ENCODE data around the gene SH3D19. TPM values are rescaled to one million over a fixed set of nuclear protein-coding genes. Genes with fewer than 3 reads are reported as not detected.
A peak's percentile ranks its signal among the peaks of the same experiment; 100 is the strongest.
"Not testable (repeated sequence)": the region's sequence is repeated elsewhere in the genome, so short reads cannot be mapped to it uniquely, and the experiment has no call there.

The SH3D19 gene
- polyA plus RNA-seq, 4 donors, result 37.7 to 92.4 (median 64.6) TPM

DNA sequence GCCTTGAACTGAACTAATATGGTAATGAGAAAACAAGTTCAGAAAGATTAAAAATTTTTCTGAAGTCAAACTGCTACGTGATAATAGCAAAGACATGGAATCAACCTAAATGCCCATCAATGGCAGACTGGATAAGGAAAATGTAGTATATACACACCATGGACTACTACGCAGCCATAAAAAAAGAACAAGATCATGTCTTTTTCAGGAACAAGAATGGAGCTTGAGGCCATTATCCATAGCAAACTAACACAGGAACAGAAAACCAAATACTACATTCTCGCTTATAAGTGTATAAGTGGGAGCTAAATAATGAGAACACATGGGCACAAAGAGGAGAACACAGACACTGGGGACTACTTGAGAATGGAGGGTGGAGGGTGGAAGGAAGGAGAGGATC is 230.3 kb downstream of the SH3D19 start:
- 91 to 96% (median 95%) methylated on average over 3 of the region's 3 CpGs for WGBS, 3 donors
- FAIRE-seq (no peak), DNase-seq (no peak)
- Histone ChIP-seq H3K27ac (ENCODE audit: low read depth in 1 of 3, low read length in 2 of 3) (no peak overlapping the region), H3K27me3 (ENCODE audit: control insufficient read depth in 3 of 3, insufficient read depth in 3 of 3, low read length in 3 of 3) (no peaks in the 10 kb centered on the region), H3K4me1 (ENCODE audit: control insufficient read depth in 3 of 3, insufficient read depth in 2 of 3, low read depth in 1 of 3, low read length in 2 of 3) (peaks cover 0 to 20% (median 4%) of the 10 kb centered on the region in 3 donors), H3K36me3 (ENCODE audit: control insufficient read depth in 3 of 3, insufficient read depth in 2 of 3, low read depth in 1 of 3, low read length in 3 of 3) (no peaks in the 10 kb centered on the region), H3K9me3 (ENCODE audit: control insufficient read depth in 2 of 2, insufficient read depth in 1 of 2, low read depth in 1 of 2, low read length in 1 of 2) (no peaks in the 10 kb centered on the region), H3K4me3 (ENCODE audit: low read depth in 1 of 3, low read length in 3 of 3) (no peak overlapping the region)

DNA sequence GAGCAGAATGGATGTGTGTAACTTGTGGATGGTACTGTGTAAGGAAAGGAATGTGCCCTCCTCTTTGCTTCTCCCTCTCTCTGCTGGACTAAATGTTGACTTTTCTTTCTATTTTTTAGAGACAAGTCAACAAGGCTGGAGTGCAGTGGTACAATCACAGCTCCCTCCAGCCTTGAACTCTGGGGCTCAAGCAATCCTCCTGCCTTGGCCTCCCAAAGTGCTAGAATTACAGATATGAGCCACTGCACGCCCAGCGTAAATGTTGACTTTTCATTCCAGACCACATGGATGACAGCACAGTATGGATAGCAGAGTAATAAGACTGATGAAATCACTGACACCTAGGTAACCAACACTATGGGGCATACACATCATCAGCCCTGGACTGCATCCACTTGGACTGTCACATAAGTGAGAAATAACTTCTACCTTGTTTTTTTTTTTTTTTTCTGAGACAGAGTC is 231.1 kb downstream of the SH3D19 start:
- no peak overlapping the region for H3K27ac ChIP-seq (ENCODE audit: low read depth in 1 of 3, low read length in 2 of 3)
- WGBS, 3 donors, result 74 to 97% (median 89%) methylated on average over 2 of the region's 2 CpGs
- H3K9me3 ChIP-seq (ENCODE audit: control insufficient read depth in 2 of 2, insufficient read depth in 1 of 2, low read depth in 1 of 2, low read length in 1 of 2), result no peaks in the 10 kb centered on the region
- FAIRE-seq (no peak), DNase-seq (peak in 1 of 2 donors; percentile 55)
- H3K27me3 ChIP-seq (ENCODE audit: control insufficient read depth in 3 of 3, insufficient read depth in 3 of 3, low read length in 3 of 3), result no peaks in the 10 kb centered on the region
- no peaks in the 10 kb centered on the region for H3K36me3 ChIP-seq (ENCODE audit: control insufficient read depth in 3 of 3, insufficient read depth in 2 of 3, low read depth in 1 of 3, low read length in 3 of 3)
- peaks cover 0 to 20% (median 4%) of the 10 kb centered on the region in 3 donors for H3K4me1 ChIP-seq (ENCODE audit: control insufficient read depth in 3 of 3, insufficient read depth in 2 of 3, low read depth in 1 of 3, low read length in 2 of 3)
- no peak overlapping the region for H3K4me3 ChIP-seq (ENCODE audit: low read depth in 1 of 3, low read length in 3 of 3)

DNA sequence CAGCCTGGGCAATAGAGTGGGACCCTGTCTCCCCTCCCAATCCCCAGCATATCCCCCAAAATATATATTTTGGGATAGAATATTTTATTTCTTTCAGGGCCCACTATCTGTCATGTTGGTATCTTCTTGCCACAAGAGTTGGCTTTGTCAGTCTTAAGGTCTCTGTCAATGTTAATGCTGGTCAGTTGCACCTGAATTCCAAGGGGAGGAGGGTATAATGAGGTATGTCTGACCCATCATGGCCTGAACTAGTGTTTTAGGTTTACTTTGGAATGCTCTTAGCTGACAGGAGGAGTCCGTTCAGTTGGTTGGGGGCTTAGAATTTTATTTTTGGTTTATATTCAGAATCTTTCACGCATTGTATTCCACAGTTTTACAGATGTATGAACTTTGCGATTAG is 232.2 kb downstream of the SH3D19 start:
- FAIRE-seq, result no peak
- H3K27ac ChIP-seq (ENCODE audit: low read depth in 1 of 3, low read length in 2 of 3), result peak overlapping the region in 2 of 3 donors; percentile 45 to 48
- no peak for DNase-seq
- H3K36me3 ChIP-seq (ENCODE audit: control insufficient read depth in 3 of 3, insufficient read depth in 2 of 3, low read depth in 1 of 3, low read length in 3 of 3), result no peaks in the 10 kb centered on the region
- no peaks in the 10 kb centered on the region for H3K27me3 ChIP-seq (ENCODE audit: control insufficient read depth in 3 of 3, insufficient read depth in 3 of 3, low read length in 3 of 3)
- H3K4me3 ChIP-seq (ENCODE audit: low read depth in 1 of 3, low read length in 3 of 3), result no peak overlapping the region
- no peaks in the 10 kb centered on the region for H3K9me3 ChIP-seq (ENCODE audit: control insufficient read depth in 2 of 2, insufficient read depth in 1 of 2, low read depth in 1 of 2, low read length in 1 of 2)
- H3K4me1 ChIP-seq (ENCODE audit: control insufficient read depth in 3 of 3, insufficient read depth in 2 of 3, low read depth in 1 of 3, low read length in 2 of 3), result peaks cover 0 to 15% (median 4%) of the 10 kb centered on the region in 3 donors
- 63 to 75% (median 65%) methylated on average over 3 of the region's 3 CpGs for WGBS, 3 donors

DNA sequence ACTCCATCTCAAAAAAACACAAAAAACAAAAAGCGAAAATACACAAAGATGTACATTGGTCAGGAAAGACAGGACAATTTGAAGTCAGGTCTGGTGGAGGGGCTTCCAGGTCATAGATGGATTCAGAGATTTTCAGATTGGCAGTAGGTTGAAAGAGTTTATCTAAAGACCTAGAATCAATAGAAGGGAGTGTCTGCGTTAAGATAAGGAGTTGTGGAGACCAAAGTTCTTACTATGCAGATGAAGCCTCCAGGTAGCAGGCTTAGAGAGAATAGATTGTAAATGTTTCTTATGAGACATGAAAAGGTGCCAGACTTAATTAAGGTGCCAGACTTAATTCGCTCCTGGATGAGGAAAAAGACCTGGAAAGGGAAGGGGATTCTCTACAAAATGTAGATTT is 232.9 kb downstream of the SH3D19 start:
- H3K27ac ChIP-seq (ENCODE audit: low read depth in 1 of 3, low read length in 2 of 3), result peak overlapping the region in 2 of 3 donors; percentile 45 to 48
- peak; percentile 50 to 83 for DNase-seq
- WGBS, 3 donors, result 35 to 75% (median 52%) methylated on average over 3 of the region's 3 CpGs
- FAIRE-seq, result no peak
- H3K4me3 ChIP-seq (ENCODE audit: low read depth in 1 of 3, low read length in 3 of 3), result no peak overlapping the region
- no peaks in the 10 kb centered on the region for H3K9me3 ChIP-seq (ENCODE audit: control insufficient read depth in 2 of 2, insufficient read depth in 1 of 2, low read depth in 1 of 2, low read length in 1 of 2)
- no peaks in the 10 kb centered on the region for H3K27me3 ChIP-seq (ENCODE audit: control insufficient read depth in 3 of 3, insufficient read depth in 3 of 3, low read length in 3 of 3)
- no peaks in the 10 kb centered on the region for H3K36me3 ChIP-seq (ENCODE audit: control insufficient read depth in 3 of 3, insufficient read depth in 2 of 3, low read depth in 1 of 3, low read length in 3 of 3)
- peaks cover 0 to 15% (median 4%) of the 10 kb centered on the region in 3 donors for H3K4me1 ChIP-seq (ENCODE audit: control insufficient read depth in 3 of 3, insufficient read depth in 2 of 3, low read depth in 1 of 3, low read length in 2 of 3)

DNA sequence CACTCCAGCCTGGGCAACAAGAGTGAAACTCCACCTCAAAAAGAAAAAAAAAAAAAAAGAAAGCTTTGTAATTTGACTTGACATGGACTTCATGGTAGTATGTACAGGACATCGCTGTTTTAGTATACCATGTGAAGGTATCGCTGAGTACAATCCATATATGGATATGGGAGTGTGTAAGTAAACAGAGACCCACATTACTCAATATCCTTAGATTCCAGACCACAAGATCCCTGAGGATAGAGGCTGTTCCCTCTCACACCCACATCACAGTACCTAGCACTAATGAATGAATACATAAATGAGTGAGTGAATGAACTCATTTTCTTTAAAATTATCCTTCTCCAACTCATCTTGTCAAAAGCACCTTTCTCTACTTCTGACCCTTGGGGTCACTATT is 234.4 kb downstream of the SH3D19 start:
- Histone ChIP-seq H3K9me3 (ENCODE audit: control insufficient read depth in 2 of 2, insufficient read depth in 1 of 2, low read depth in 1 of 2, low read length in 1 of 2) (no peaks in the 10 kb centered on the region), H3K27ac (ENCODE audit: low read depth in 1 of 3, low read length in 2 of 3) (no peak overlapping the region), H3K4me1 (ENCODE audit: control insufficient read depth in 3 of 3, insufficient read depth in 2 of 3, low read depth in 1 of 3, low read length in 2 of 3) (peaks cover 0 to 15% (median 4%) of the 10 kb centered on the region in 3 donors), H3K36me3 (ENCODE audit: control insufficient read depth in 3 of 3, insufficient read depth in 2 of 3, low read depth in 1 of 3, low read length in 3 of 3) (no peaks in the 10 kb centered on the region), H3K27me3 (ENCODE audit: control insufficient read depth in 3 of 3, insufficient read depth in 3 of 3, low read length in 3 of 3) (no peaks in the 10 kb centered on the region), H3K4me3 (ENCODE audit: low read depth in 1 of 3, low read length in 3 of 3) (no peak overlapping the region)
- FAIRE-seq, result no peak
- 31 to 64% (median 61%) methylated on average over 2 of the region's 2 CpGs for WGBS, 3 donors
- DNase-seq, result peak in 1 of 2 donors; percentile 32

DNA sequence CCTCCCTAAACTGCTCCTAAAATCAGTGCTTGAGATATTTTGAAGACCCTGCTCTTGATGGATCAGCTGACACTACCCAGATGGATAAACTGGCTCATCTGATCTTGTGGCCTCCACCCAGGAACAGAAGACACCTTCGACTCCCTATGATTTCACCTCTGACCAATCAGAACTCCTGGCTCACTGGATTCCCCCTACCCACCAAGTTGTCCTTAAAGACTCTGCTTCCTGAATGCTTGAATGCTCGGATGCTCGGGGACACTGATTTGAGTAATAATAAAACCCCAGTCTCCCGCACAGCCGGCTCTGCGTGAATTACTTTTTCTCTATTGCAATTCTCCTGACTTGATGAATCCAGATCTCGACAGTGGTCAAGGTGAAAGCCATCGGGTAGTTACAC is 237.9 kb downstream of the SH3D19 start:
- no peaks in the 10 kb centered on the region for H3K9me3 ChIP-seq (ENCODE audit: control insufficient read depth in 2 of 2, insufficient read depth in 1 of 2, low read depth in 1 of 2, low read length in 1 of 2)
- H3K36me3 ChIP-seq (ENCODE audit: control insufficient read depth in 3 of 3, insufficient read depth in 2 of 3, low read depth in 1 of 3, low read length in 3 of 3), result no peaks in the 10 kb centered on the region
- FAIRE-seq, result no peak
- WGBS, 3 donors, result 79 to 92% (median 84%) methylated on average over 8 of the region's 8 CpGs
- H3K4me3 ChIP-seq (ENCODE audit: low read depth in 1 of 3, low read length in 3 of 3), result no peak overlapping the region
- peaks cover 0 to 8% (median 2%) of the 10 kb centered on the region in 3 donors for H3K4me1 ChIP-seq (ENCODE audit: control insufficient read depth in 3 of 3, insufficient read depth in 2 of 3, low read depth in 1 of 3, low read length in 2 of 3)
- no peak for DNase-seq
- H3K27me3 ChIP-seq (ENCODE audit: control insufficient read depth in 3 of 3, insufficient read depth in 3 of 3, low read length in 3 of 3), result no peaks in the 10 kb centered on the region
- no peak overlapping the region for H3K27ac ChIP-seq (ENCODE audit: low read depth in 1 of 3, low read length in 2 of 3)

DNA sequence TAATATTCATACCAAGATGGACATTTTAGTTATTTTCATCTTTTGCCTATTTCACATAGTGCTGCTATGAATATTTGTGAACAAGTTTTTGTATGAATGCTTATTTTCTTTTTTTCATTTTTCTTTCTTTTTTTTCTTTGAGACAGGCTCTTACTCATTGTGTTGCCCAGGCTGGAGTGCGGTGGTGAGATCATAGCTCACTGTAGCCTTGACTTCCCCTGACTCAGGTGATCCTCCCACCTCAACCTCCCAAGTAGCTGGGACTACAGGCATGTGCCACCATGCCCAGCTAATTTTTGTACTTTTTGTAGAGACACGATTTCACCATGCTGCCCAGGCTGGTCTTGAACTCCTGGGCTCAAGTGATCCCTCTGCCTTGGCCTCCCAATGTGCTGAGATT is 247.4 kb downstream of the SH3D19 start:
- WGBS, 3 donors, result 89 to 91% (median 90%) methylated on average over 2 of the region's 2 CpGs
- H3K4me1 ChIP-seq (ENCODE audit: control insufficient read depth in 3 of 3, insufficient read depth in 2 of 3, low read depth in 1 of 3, low read length in 2 of 3); FAIRE-seq; H3K9me3 ChIP-seq (ENCODE audit: control insufficient read depth in 2 of 2, insufficient read depth in 1 of 2, low read depth in 1 of 2, low read length in 1 of 2); H3K4me3 ChIP-seq (ENCODE audit: low read depth in 1 of 3, low read length in 3 of 3); DNase-seq; H3K36me3 ChIP-seq (ENCODE audit: control insufficient read depth in 3 of 3, insufficient read depth in 2 of 3, low read depth in 1 of 3, low read length in 3 of 3); H3K27me3 ChIP-seq (ENCODE audit: control insufficient read depth in 3 of 3, insufficient read depth in 3 of 3, low read length in 3 of 3); H3K27ac ChIP-seq (ENCODE audit: low read depth in 1 of 3, low read length in 2 of 3): not testable (repeated sequence)

DNA sequence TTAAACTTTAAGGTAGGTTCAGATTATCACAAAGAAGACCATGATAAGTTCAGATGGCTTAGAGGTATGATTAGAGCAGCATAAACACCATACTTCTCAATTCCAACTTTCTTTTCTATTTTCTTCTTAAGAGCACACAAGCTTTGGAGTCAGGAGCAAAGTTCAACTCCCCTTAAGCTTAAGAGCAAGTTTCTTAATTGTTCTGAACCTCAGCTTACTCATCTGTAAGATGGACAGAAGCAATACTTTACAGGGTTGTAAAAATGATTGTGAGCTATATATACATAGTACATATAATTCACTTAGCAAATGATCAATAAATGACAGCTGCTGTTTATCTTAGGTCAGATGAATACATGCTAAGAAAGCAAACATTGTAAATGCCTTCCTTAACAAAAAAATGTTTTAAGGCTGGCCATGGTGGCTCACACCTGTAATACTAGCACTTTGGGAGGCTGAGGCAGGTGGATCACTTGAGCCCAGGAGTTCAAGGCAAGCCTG is 250.9 kb downstream of the SH3D19 start:
- H3K36me3 ChIP-seq (ENCODE audit: control insufficient read depth in 3 of 3, insufficient read depth in 2 of 3, low read depth in 1 of 3, low read length in 3 of 3), result no peaks in the 10 kb centered on the region
- DNase-seq (no peak), FAIRE-seq (no peak)
- no peaks in the 10 kb centered on the region for H3K4me1 ChIP-seq (ENCODE audit: control insufficient read depth in 3 of 3, insufficient read depth in 2 of 3, low read depth in 1 of 3, low read length in 2 of 3)
- H3K4me3 ChIP-seq (ENCODE audit: low read depth in 1 of 3, low read length in 3 of 3), result no peak overlapping the region
- H3K27ac ChIP-seq (ENCODE audit: low read depth in 1 of 3, low read length in 2 of 3), result no peak overlapping the region
- H3K27me3 ChIP-seq (ENCODE audit: control insufficient read depth in 3 of 3, insufficient read depth in 3 of 3, low read length in 3 of 3), result no peaks in the 10 kb centered on the region
- H3K9me3 ChIP-seq (ENCODE audit: control insufficient read depth in 2 of 2, insufficient read depth in 1 of 2, low read depth in 1 of 2, low read length in 1 of 2), result no peaks in the 10 kb centered on the region

Measured in small intestine (tissue), 7 donors.